A204.1 (cell line): ENCODE results near the gene NSD2.
"Not testable (repeated sequence)": the region's sequence is repeated elsewhere in the genome, so short reads cannot be mapped to it uniquely, and the experiment has no call there.

Experiments used
- FAIRE-seq: peaks from 2 replicates; lab custom pipeline; 2012; peaks lifted over from hg19 to GRCh38; lab: Jason Lieb, UNC

NSD2 gene

GRCh38 chr4:1842339-1842895 lies 28.8 kb upstream of the NSD2 start:
- FAIRE-seq: no peak

GRCh38 chr4:1842993-1843448 lies 28.2 kb upstream of the NSD2 start:
- FAIRE-seq: no peak

GRCh38 chr4:1843852-1844251 lies 27.3 kb upstream of the NSD2 start:
- FAIRE-seq: no peak

- FAIRE-seq: not testable (repeated sequence)
These were observed 26.6 kb upstream of the NSD2 start for GRCh38 chr4:1844618-1845017.

- no peak for FAIRE-seq
These were observed 24.6 kb upstream of the NSD2 start for GRCh38 chr4:1846580-1846979.

- no peak for FAIRE-seq
These were observed 20.9 kb upstream of the NSD2 start for GRCh38 chr4:1850276-1850675.

- no peak for FAIRE-seq
These were observed 20.0 kb upstream of the NSD2 start for GRCh38 chr4:1851160-1851559.

GRCh38 chr4:1851575-1852410 lies 19.4 kb upstream of the NSD2 start:
- FAIRE-seq: no peak

GRCh38 chr4:1852904-1853623 lies 18.1 kb upstream of the NSD2 start:
- no peak for FAIRE-seq

- FAIRE-seq: no peak
These were observed 16.4 kb upstream of the NSD2 start for GRCh38 chr4:1854752-1855151.

- no peak for FAIRE-seq
These were observed 15.7 kb upstream of the NSD2 start for GRCh38 chr4:1855333-1856070.

- FAIRE-seq: no peak
These were observed 14.9 kb upstream of the NSD2 start, which contains the start of gene LETM1 for GRCh38 chr4:1856071-1856942. LETM1 (minus strand) TSS chr4:1856156; CDS start chr4:1855950, 206 bp downstream.

- no peak for FAIRE-seq
These were observed 14.1 kb upstream of the NSD2 start for GRCh38 chr4:1856943-1857699.

- FAIRE-seq: no peak
These were observed 13.3 kb upstream of the NSD2 start for GRCh38 chr4:1857931-1858330.

GRCh38 chr4:1859389-1859753 lies 11.8 kb upstream of the NSD2 start:
- FAIRE-seq: no peak

GRCh38 chr4:1862055-1862911 lies 8.9 kb upstream of the NSD2 start:
- FAIRE-seq: no peak

- no peak for FAIRE-seq
These were observed 8.3 kb upstream of the NSD2 start for GRCh38 chr4:1862961-1863296.

- FAIRE-seq: no peak
These were observed 7.7 kb upstream of the NSD2 start for GRCh38 chr4:1863297-1864033.
